ENCODE results near the gene FMNL2.

FMNL2 gene

GRCh38 chr2:152598975-152599759 lies 264.2 kb downstream of the FMNL2 start:
- TF ChIP-seq ZFP30 (CRISPR knock-in tag; IDR thresholded peaks at IDR 0.05) (no peak), CREB5 (CRISPR knock-in tag; IDR thresholded peaks at IDR 0.05; ENCODE audit: low read depth) (no peak), ZNF70 (CRISPR knock-in tag; IDR thresholded peaks at IDR 0.05) (no peak), ISL1 (CRISPR knock-in tag; IDR thresholded peaks at IDR 0.05) (no peak), ZNF8 (CRISPR knock-in tag; IDR thresholded peaks at IDR 0.05) (no peak), ESRRG (CRISPR knock-in tag; IDR thresholded peaks at IDR 0.05) (no peak)

GRCh38 chr2:152600051-152600657 lies 265.2 kb downstream of the FMNL2 start:
- peak; percentile 22 for ATAC-seq
- TF ChIP-seq ARNTL (CRISPR knock-in tag; IDR thresholded peaks at IDR 0.05; ENCODE audit: borderline replicate concordance, low read depth) (no peak), RARB (CRISPR knock-in tag; IDR thresholded peaks at IDR 0.05) (no peak), ZC3H10 (CRISPR knock-in tag; IDR thresholded peaks at IDR 0.05) (no peak), TCF4 (CRISPR knock-in tag; IDR thresholded peaks at IDR 0.05; ENCODE audit: borderline replicate concordance) (no peak), GLIS3 (CRISPR knock-in tag; IDR thresholded peaks at IDR 0.05) (no peak), CSRNP3 (CRISPR knock-in tag; IDR thresholded peaks at IDR 0.05) (no peak), OSR1 (CRISPR knock-in tag; IDR thresholded peaks at IDR 0.05) (no peak), BACH2 (CRISPR knock-in tag; IDR thresholded peaks at IDR 0.05; ENCODE audit: borderline replicate concordance) (no peak), ZNF70 (CRISPR knock-in tag; IDR thresholded peaks at IDR 0.05) (no peak), PATZ1 (CRISPR knock-in tag; IDR thresholded peaks at IDR 0.05; ENCODE audit: borderline replicate concordance) (no peak), CREB5 (CRISPR knock-in tag; IDR thresholded peaks at IDR 0.05; ENCODE audit: low read depth) (no peak), PPARA (CRISPR knock-in tag; IDR thresholded peaks at IDR 0.05; ENCODE audit: borderline replicate concordance) (no peak), ZNF8 (CRISPR knock-in tag; IDR thresholded peaks at IDR 0.05) (no peak)

More at GRCh38 chr2:152598975-152599759, 264.2 kb downstream of the FMNL2 start:
- ATAC-seq, result no peak

GRCh38 chr2:152600697-152601096 lies 265.7 kb downstream of the FMNL2 start:
- peak; percentile 86 for ATAC-seq
- no peak for TF ChIP-seq PPARA (CRISPR knock-in tag; IDR thresholded peaks at IDR 0.05; ENCODE audit: borderline replicate concordance)
- TF ChIP-seq OSR1 (CRISPR knock-in tag; IDR thresholded peaks at IDR 0.05), result no peak
- TF ChIP-seq ZFP3 (CRISPR knock-in tag; IDR thresholded peaks at IDR 0.05), result no peak
- TF ChIP-seq ZNF70 (CRISPR knock-in tag; IDR thresholded peaks at IDR 0.05), result no peak
- TF ChIP-seq GLIS3 (CRISPR knock-in tag; IDR thresholded peaks at IDR 0.05), result no peak
- no peak for TF ChIP-seq ISL1 (CRISPR knock-in tag; IDR thresholded peaks at IDR 0.05)
- no peak for TF ChIP-seq ZNF565 (CRISPR knock-in tag; conservative IDR thresholded peaks at IDR 0.05; ENCODE audit: low read depth)
- TF ChIP-seq TCF4 (CRISPR knock-in tag; IDR thresholded peaks at IDR 0.05; ENCODE audit: borderline replicate concordance), result no peak
- TF ChIP-seq BACH2 (CRISPR knock-in tag; IDR thresholded peaks at IDR 0.05; ENCODE audit: borderline replicate concordance), result no peak
- TF ChIP-seq CREB5 (CRISPR knock-in tag; IDR thresholded peaks at IDR 0.05; ENCODE audit: low read depth), result no peak
- TF ChIP-seq SNAI2 (CRISPR knock-in tag; IDR thresholded peaks at IDR 0.05), result no peak
- TF ChIP-seq ZC3H10 (CRISPR knock-in tag; IDR thresholded peaks at IDR 0.05), result no peak
